Endodermal cell (in vitro differentiated cells): ENCODE measurements around the gene PIGK. TPM values are rescaled to one million over a fixed set of nuclear protein-coding genes. Genes with fewer than 3 reads are reported as not detected.

ENCODE experiments used
- DNase-seq: peaks from one replicate; pipeline ENCODE4 v3.0.0-alpha.2; 2017
- H3K27ac ChIP-seq: 2 replicates; pipeline ENCODE4 v1.5.1; 2013; ENCODE audit warnings: mild to moderate bottlenecking, low read depth, low read length, moderate library complexity
- H3K27me3 ChIP-seq: 2 replicates; pipeline ENCODE4 v1.6.1; 2013; ENCODE audit warnings: mild to moderate bottlenecking, low read length, moderate library complexity; ENCODE audit not compliant: insufficient read depth, control insufficient read depth, poor library complexity, severe bottlenecking
- H3K36me3 ChIP-seq: 2 replicates; pipeline ENCODE4 v1.7.0; 2013; ENCODE audit warnings: mild to moderate bottlenecking, low read length, moderate library complexity; ENCODE audit not compliant: control insufficient read depth, insufficient read depth
- H3K4me1 ChIP-seq: one replicate; pipeline ENCODE4 v1.7.0; 2013; ENCODE audit warnings: low read length; ENCODE audit not compliant: control insufficient read depth, insufficient read depth
- H3K4me3 ChIP-seq: 2 replicates; pipeline ENCODE4 v1.5.1; 2013; ENCODE audit warnings: mild to moderate bottlenecking, low read length, moderate library complexity
- H3K9ac ChIP-seq: 2 replicates; pipeline ENCODE4 v1.6.1; 2013; ENCODE audit warnings: mild to moderate bottlenecking, low read length, moderate library complexity; ENCODE audit not compliant: poor library complexity, severe bottlenecking; ENCODE audit errors: extremely low read depth
- H3K9me3 ChIP-seq: 2 replicates; pipeline ENCODE4 v1.6.1; 2013; ENCODE audit warnings: mild to moderate bottlenecking, low read length, moderate library complexity; ENCODE audit not compliant: control insufficient read depth
- H3K27ac Mint-ChIP-seq: 2 replicates; pipeline ENCODE4 v1.8.0; 2020; ENCODE audit warnings: mixed read lengths
- H3K27me3 Mint-ChIP-seq: 2 replicates; pipeline ENCODE4 v1.8.0; 2021; ENCODE audit warnings: mild to moderate bottlenecking, mixed read lengths; ENCODE audit not compliant: insufficient read depth
- H3K36me3 Mint-ChIP-seq: 2 replicates; pipeline ENCODE4 v1.8.0; 2020; ENCODE audit warnings: low read depth, mixed read lengths
- H3K4me1 Mint-ChIP-seq: 2 replicates; pipeline ENCODE4 v1.8.0; 2020; ENCODE audit warnings: mixed read lengths
- H3K4me3 Mint-ChIP-seq: 2 replicates; pipeline ENCODE4 v1.8.0; 2020; ENCODE audit warnings: mild to moderate bottlenecking, moderate library complexity, mixed read lengths
- H3K9me3 Mint-ChIP-seq: 2 replicates; pipeline ENCODE4 v1.8.0; 2020; ENCODE audit warnings: mild to moderate bottlenecking, mixed read lengths
- CTCF ChIP-seq: fragments of 200-600 bp; sonication (generic); conservative IDR thresholded peaks from 2 replicates; pipeline ENCODE4 v1.5.0; 2021; ENCODE audit warnings: antibody characterized with exemption, mild to moderate bottlenecking
- WGBS, 2 experiments: methylation state at CpG; one replicate each; pipeline versions ENCODE4 v1.1.5 to v1.1.7; 2013; ENCODE audit warnings: missing lambda C conversion rate in 2 of 2, mixed read lengths in 1 of 2; ENCODE audit not compliant: insufficient coverage in 1 of 2, insufficient read length in 1 of 2; 5-methylcytosine and 5-hydroxymethylcytosine counted together
- total RNA-seq, 2 donors: library from RNA; stranded (reverse); fragmentation: NEBNext Ultra II Directional in 1 of 2; extraction: Animal tissue kit (Norgen Biotek cat#: 25700) in 1 of 2; gene quantifications; 2 replicates in 1 of 2; 3 replicates in 1 of 2; pipeline ENCODE4 v1.2.1, GENCODE V29; 2021

The PIGK gene
- total RNA-seq, 2 donors from 2014 or later: 19.9 to 26.7 TPM

DNA sequence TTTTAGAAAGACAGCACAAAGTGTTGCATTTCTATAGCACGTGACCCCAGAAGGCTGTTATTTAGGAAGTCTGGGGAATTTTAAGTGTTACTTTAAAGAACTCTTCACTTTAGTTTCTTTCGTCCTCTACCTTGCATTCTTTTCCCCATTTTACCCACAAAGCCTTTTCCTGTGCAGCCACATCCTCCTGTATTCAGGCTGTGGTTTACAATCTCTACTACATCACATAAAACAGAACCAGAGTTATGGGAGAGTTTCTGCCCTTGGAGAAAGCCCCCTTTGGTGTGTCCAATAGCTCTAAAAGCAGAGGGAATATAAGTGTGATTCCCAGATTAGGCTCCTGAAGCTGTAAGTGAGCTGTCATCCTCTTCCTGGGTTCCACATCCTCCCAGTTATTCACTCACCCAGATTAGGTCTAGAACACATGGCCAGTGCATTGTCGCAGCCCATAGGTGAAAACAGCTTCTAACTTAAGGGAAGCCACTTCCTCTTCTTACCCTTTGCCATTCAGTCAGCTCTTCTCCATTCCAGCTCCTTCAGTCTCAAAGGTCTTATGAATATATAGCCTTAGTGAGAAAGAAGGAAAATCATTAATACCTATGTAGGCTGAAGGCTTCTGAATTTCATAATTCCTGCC is 171.1 kb downstream of the PIGK start:
- Mint-ChIP-seq H3K27ac (no peak overlapping the region), H3K4me3 (no peak overlapping the region), H3K9me3 (no peaks in the 10 kb centered on the region), H3K4me1 (no peaks in the 10 kb centered on the region), H3K36me3 (no peaks in the 10 kb centered on the region), H3K27me3 (no peaks in the 10 kb centered on the region)
- no peak for DNase-seq
- Histone ChIP-seq H3K27me3 (no peaks in the 10 kb centered on the region), H3K9me3 (no peaks in the 10 kb centered on the region), H3K9ac (no peak overlapping the region), H3K4me3 (no peak overlapping the region), H3K27ac (no peak overlapping the region), H3K4me1 (no peaks in the 10 kb centered on the region), H3K36me3 (no peaks in the 10 kb centered on the region)
- TF ChIP-seq CTCF: no peak
- WGBS, 2 experiments: 86 to 100% methylated on average over 1 to 3 of the region's 3 CpGs

- H3K27me3 ChIP-seq: no peaks in the 10 kb centered on the region
- H3K36me3 ChIP-seq: no peaks in the 10 kb centered on the region
- Mint-ChIP-seq H3K4me3 (no peak overlapping the region), H3K9me3 (no peaks in the 10 kb centered on the region), H3K27ac (no peak overlapping the region), H3K36me3 (no peaks in the 10 kb centered on the region), H3K27me3 (no peaks in the 10 kb centered on the region), H3K4me1 (no peaks in the 10 kb centered on the region)
- H3K9me3 ChIP-seq: no peaks in the 10 kb centered on the region
- no peaks in the 10 kb centered on the region for H3K4me1 ChIP-seq
- H3K27ac ChIP-seq: no peak overlapping the region
- 100% methylated on average over 1 of the region's 1 CpG; no CpG with 5 or more reads in 1 of the 2 experiments for WGBS, 2 experiments
- no peak for DNase-seq
- no peak overlapping the region for H3K4me3 ChIP-seq
- H3K9ac ChIP-seq: no peak overlapping the region
- no peak for TF ChIP-seq CTCF
Observed at GRCh38 chr1:77047575-77047974, 171.7 kb downstream of the PIGK start.

- Mint-ChIP-seq H3K4me1 (no peaks in the 10 kb centered on the region), H3K27me3 (no peaks in the 10 kb centered on the region), H3K4me3 (no peak overlapping the region), H3K27ac (no peak overlapping the region), H3K36me3 (no peaks in the 10 kb centered on the region), H3K9me3 (no peaks in the 10 kb centered on the region)
- H3K9me3 ChIP-seq: no peaks in the 10 kb centered on the region
- H3K27me3 ChIP-seq: no peaks in the 10 kb centered on the region
- H3K4me1 ChIP-seq: no peaks in the 10 kb centered on the region
- 93 to 95% methylated on average over 17 to 20 of the region's 20 CpGs for WGBS, 2 experiments
- no peak overlapping the region for H3K9ac ChIP-seq
- no peak overlapping the region for H3K4me3 ChIP-seq
- DNase-seq: no peak
- H3K36me3 ChIP-seq: no peaks in the 10 kb centered on the region
- no peak for TF ChIP-seq CTCF
- H3K27ac ChIP-seq: no peak overlapping the region
Observed at GRCh38 chr1:77044133-77044849, 174.9 kb downstream of the PIGK start.
